NT2/D1 (cell line): ENCODE data around the gene TMPRSS12.

Experiments
- YY1 ChIP-seq: IDR thresholded peaks from 2 replicates; pipeline ENCODE4 v1.6.1; 2011; ENCODE audit not compliant: insufficient read length, insufficient read depth
- ZNF274 ChIP-seq: IDR thresholded peaks from 2 replicates; pipeline ENCODE4 v1.6.1; 2011; ENCODE audit warnings: mild to moderate bottlenecking, low read depth, low read length

GRCh38 chr12:50934371-50934851 is 91.7 kb downstream of the TMPRSS12 start:
- no peak for TF ChIP-seq YY1
- TF ChIP-seq ZNF274, result no peak
